ENCODE data around the gene DRD3.

Gene DRD3

GRCh38 chr3:114115143-114115542 lies 63.7 kb downstream of the DRD3 start:
- DNase-seq = no peak

- DNase-seq = no peak
Measured at GRCh38 chr3:114114719-114115118, 64.1 kb downstream of the DRD3 start.

DNA sequence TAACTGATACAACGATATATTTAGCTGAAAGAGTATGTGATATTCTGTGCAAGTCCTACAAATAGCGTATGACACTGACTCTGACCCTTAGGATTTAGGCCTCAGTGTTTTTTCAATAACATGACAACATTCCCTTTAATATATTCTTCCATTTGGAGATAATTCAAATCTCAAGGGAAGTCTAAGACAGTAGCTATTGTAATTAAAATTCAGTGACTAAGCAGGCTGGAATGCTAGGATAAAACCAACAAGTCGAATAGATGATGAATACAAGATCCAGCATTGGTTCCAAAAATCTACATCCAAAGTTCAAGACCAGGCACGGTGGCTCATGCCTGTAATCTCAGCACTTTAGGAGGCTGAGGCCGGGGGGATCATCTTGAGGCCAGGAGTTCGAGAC lies 66.2 kb downstream of the DRD3 start:
- DNase-seq = no peak

- no peak for DNase-seq
Measured at GRCh38 chr3:114111060-114111770, 67.6 kb downstream of the DRD3 start.

DNA sequence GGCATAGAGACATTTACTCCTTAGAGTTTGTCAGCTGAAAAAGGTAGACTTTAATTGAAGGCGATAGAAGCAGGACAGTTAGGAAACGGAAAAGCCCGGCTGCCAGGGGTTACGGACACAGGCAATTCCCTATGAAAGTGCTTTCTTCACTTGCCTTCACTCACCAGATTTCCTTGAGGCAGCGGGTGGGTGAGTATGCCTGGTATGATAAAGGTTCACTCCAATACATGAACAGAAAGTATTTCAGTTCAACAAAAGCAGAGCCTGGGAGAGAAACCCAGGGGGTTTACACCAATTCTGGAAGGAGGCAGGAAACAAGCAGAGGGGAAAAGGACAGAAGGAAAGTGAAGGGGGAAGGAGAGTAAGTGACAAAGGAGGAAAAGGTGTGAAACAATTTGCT lies 68.4 kb downstream of the DRD3 start:
- DNase-seq = no peak

- no peak for DNase-seq
Measured at GRCh38 chr3:114108137-114108536, 70.7 kb downstream of the DRD3 start.

DNA sequence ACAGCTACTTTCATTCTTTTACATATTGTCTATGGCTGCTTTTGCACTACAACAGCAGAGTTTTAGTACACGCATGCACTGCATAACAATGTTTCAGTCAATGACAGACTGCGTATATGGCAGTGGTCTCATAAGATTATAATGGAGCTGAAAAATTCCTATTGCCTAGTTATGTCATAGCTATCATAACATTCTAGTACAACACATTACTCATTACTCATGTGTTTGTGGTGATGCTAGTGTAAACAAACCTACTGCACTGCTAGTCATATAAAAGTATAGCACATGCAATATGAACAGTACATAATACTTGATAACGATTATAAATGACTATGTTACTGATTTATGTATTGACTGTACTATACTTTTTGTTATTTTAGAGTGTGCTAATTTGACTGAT lies 74.4 kb downstream of the DRD3 start:
- DNase-seq = no peak

GRCh38 chr3:114103858-114104257 lies 75.0 kb downstream of the DRD3 start:
- no peak for DNase-seq

DNA sequence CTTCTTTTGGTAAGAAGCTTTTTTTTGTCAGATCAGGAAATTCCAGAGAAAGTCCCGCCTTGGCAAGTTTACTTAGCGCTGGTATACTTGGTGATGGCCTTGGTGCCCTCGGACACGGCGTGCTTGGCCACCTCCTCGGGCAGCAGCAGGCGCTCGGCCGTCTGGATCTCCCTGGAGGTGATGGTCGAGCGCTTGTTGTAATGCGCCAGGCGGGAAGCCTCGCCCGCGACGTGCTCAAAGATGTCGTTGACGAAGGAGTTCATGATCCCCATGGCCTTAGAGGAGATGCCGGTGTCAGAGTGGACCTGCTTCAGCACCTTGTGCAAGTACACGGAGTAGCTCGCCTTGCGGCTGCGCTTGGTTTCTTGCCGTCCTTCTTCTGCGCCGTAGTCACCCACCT lies 75.7 kb downstream of the DRD3 start:
- DNase-seq = no peak

- DNase-seq = no peak
Measured at GRCh38 chr3:114101101-114101500, 77.8 kb downstream of the DRD3 start.

DNA sequence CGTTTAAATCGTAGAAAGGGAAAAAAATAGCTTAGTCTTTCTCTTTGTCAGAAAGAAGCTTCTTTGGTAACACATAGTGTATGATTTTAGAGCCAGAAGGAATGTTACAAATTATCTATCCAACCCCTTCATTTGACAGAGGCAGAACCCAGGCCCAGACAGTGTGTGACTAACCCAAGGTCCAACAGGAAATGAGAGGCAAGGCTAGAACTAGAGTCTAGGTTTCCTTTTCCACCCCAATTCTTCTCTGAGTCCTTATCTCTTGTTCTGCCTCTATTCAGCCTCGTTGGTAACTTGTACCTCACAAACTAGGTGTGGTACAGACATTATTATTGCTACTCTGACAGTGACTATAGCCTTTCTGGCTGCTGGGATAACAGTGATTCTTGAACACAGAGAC lies 83.1 kb downstream of the DRD3 start:
- no peak for DNase-seq

GRCh38 chr3:114093596-114093995 lies 85.3 kb downstream of the DRD3 start:
- no peak for DNase-seq

- no peak for DNase-seq
Measured at GRCh38 chr3:114093016-114093380, 85.9 kb downstream of the DRD3 start.

DNA sequence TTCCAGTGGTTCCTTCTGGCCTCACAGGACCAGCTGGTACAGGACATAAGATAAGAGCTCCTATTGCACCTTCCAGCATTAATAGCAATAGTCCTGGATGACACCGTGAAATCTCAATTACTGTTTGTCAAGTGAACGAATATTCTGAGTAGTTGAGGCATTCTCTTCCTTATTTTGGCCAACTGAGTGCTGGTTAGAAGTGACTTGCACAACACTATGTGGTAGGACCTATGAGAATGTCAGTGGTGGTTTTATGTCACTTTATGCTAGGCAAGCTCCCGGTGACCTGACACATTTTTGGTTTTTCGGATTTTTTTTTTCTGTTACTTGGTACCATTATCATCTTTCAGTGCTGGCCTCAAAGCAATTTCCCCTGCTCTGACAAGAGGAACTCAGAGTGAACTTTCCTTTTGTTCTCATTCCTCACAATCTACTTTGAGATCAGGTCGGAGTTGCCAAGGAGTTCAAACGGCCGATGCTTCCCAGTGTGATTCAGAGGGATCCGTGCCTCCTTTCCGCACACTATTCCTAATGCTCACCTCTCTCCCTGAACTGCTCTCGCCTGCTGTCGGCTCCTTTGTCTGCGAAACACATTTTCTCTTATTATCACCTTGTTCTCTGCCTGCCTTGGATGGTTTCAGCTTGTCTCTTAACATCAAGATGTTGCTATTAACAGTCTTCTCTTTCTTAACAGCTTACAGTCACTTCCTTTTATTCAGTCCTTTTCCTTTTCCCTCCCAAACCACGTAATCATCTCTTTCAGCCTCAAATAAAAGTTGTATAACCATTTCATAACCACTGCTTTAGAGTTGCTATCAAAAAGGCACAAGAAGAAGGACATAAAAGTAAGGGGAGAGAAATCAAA lies 86.5 kb downstream of the DRD3 start:
- DNase-seq = no peak

DNA sequence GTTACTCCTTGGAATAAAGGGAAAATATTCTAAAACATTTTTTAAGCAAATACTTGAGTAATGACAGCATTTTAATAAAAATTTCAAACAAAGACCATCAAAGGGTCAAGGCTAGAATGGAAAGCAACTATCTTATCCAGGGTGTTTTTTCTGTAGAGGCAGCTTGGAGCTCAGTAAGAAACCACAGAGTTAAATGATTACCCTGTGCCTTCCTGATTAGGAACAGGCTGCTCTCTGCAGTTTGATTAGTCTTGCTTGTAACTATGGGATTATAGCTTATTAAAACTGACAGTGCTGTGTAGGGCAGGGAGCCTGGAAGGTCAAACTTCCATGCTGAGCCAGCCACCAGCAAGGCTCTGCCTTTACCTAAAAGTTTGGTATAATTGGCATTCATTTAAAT lies 89.2 kb downstream of the DRD3 start:
- DNase-seq = no peak

DNA sequence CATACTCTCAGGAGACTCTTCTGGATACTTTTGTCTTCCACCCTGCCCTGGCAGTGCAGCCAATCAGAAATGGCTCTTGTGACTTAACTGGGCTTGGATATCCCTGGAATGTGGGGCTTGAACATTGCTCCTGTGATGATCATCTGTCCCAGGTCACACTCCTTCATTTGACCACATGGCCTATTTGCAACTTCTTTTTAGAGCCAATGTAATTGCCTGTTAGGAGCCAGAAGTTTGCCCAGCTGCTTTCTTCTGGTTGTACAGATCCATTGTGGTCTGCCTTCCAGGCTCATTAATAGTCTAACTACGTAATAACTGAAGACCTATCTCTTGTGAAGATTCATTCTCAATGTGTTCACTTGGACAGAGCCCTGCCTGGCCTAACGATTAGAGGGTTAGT lies 92.5 kb downstream of the DRD3 start:
- no peak for DNase-seq

DNA sequence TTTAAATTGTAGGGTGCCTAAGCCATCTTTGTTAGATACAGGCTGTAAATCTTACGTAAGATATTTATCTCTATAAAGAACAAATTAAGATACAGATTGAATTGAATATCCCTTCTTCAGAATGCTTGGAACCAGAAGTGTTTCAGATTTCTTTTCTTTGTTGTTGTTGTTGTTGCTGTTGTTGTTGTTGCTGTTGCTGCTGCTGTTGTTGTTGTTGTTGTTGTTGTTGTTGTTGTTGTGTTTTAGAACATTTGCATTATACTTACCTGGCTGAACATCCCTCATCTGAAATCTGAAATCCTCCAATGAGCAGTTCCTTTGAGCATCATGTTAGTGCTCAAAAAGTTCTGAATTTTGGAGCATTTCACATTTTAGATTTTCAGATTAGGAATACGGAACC lies 95.7 kb downstream of the DRD3 start:
- no peak for DNase-seq

DNA sequence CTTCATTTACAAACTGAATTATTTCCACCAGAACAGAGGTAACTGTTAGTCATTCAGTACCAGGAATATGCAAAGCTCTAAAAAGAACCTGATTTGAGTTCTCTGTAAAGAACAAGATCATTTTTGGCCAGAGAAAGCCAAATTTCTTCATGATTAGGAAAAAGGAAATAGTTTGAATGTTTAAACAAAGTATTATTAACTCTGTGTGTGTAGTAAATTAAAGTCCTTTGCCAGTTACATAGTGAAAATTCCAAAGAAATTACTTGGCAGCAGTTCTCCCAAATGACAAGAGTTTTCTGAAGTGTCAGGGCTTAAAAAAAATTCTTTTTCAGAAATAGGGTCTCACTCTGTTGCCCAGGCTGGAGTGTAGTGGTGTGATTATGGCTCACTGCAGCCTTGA lies 97.8 kb downstream of the DRD3 start:
- no peak for DNase-seq

DNA sequence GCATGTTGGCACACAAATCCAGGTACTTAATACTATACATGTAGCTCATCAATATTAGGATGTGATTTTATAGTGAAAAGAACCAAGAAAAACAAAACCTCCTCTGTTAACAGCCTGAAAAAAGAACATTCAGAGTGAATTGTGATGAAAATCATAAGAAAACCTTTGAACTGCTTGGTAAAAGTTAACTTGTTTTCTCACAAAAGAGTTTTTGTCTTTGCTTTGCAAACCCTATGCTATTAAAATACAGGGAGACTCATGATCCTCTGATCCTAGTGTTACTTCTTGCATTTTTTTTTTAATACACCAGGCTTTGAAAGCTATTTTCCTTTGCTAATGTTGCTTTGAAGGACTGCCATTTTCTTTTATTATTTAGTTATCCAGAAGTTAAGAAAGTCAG lies 98.7 kb downstream of the DRD3 start:
- no peak for DNase-seq

GRCh38 chr3:114079761-114080160 lies 99.1 kb downstream of the DRD3 start:
- no peak for DNase-seq

GRCh38 chr3:114078126-114078525 lies 100.7 kb downstream of the DRD3 start:
- DNase-seq = no peak
